ENCODE measurements around the gene MIPOL1. TPM values are rescaled to one million over a fixed set of nuclear protein-coding genes. Genes with fewer than 3 reads are reported as not detected.

The MIPOL1 gene
- total RNA-seq, 1 donor from 2014 or later, result not detected

GRCh38 chr14:37558740-37559139 is 361.0 kb downstream of the MIPOL1 start:
- Mint-ChIP-seq H3K27ac (no peak overlapping the region), H3K4me3 (no peak overlapping the region), H3K4me1 (no peaks in the 10 kb centered on the region), H3K9me3 (no peaks in the 10 kb centered on the region), H3K27me3 (no peaks in the 10 kb centered on the region), H3K36me3 (ENCODE audit: low read depth) (no peaks in the 10 kb centered on the region)
- CTCF ChIA-PET, result no interaction called here
- ATAC-seq (ENCODE audit: low read depth) (no peak), DNase-seq (no peak)
- intact Hi-C loops (cut with micrococcal nuclease), result no loop called here
- TF ChIP-seq CTCF (IDR thresholded peaks at IDR 0.05), result no peak
- POLR2A ChIA-PET, result no interaction called here

GRCh38 chr14:37559386-37559785 is 361.6 kb downstream of the MIPOL1 start:
- H3K4me3 Mint-ChIP-seq, result no peak overlapping the region
- ATAC-seq (ENCODE audit: low read depth), result no peak
- ChIA-PET CTCF (no interaction called here), POLR2A (no interaction called here)
- H3K27me3 Mint-ChIP-seq, result no peaks in the 10 kb centered on the region
- no peak for DNase-seq
- TF ChIP-seq CTCF (IDR thresholded peaks at IDR 0.05), result no peak
- intact Hi-C loops (cut with micrococcal nuclease), result no loop called here
- no peak overlapping the region for H3K27ac Mint-ChIP-seq
- H3K4me1 Mint-ChIP-seq, result no peaks in the 10 kb centered on the region
- H3K36me3 Mint-ChIP-seq (ENCODE audit: low read depth), result no peaks in the 10 kb centered on the region
- H3K9me3 Mint-ChIP-seq, result no peaks in the 10 kb centered on the region

- no peak for TF ChIP-seq CTCF (IDR thresholded peaks at IDR 0.05)
- no peak for DNase-seq
- no peaks in the 10 kb centered on the region for H3K27me3 Mint-ChIP-seq
- no peak overlapping the region for H3K27ac Mint-ChIP-seq
- no peak for ATAC-seq (ENCODE audit: low read depth)
- H3K36me3 Mint-ChIP-seq (ENCODE audit: low read depth), result no peaks in the 10 kb centered on the region
- intact Hi-C loops (cut with micrococcal nuclease), result no loop called here
- ChIA-PET CTCF (no interaction called here), POLR2A (no interaction called here)
- H3K4me1 Mint-ChIP-seq, result no peaks in the 10 kb centered on the region
- no peaks in the 10 kb centered on the region for H3K9me3 Mint-ChIP-seq
- no peak overlapping the region for H3K4me3 Mint-ChIP-seq
Measured at GRCh38 chr14:37563189-37563588, 365.5 kb downstream of the MIPOL1 start.

- Mint-ChIP-seq H3K36me3 (ENCODE audit: low read depth) (no peaks in the 10 kb centered on the region), H3K4me1 (no peaks in the 10 kb centered on the region), H3K27ac (no peak overlapping the region), H3K9me3 (no peaks in the 10 kb centered on the region), H3K4me3 (no peak overlapping the region), H3K27me3 (no peaks in the 10 kb centered on the region)
- ChIA-PET POLR2A (no interaction called here), CTCF (no interaction called here)
- intact Hi-C loops (cut with micrococcal nuclease), result no loop called here
- no peak for ATAC-seq (ENCODE audit: low read depth)
- no peak for DNase-seq
- no peak for TF ChIP-seq CTCF (IDR thresholded peaks at IDR 0.05)
Measured at GRCh38 chr14:37565550-37565949, 367.8 kb downstream of the MIPOL1 start.

- Mint-ChIP-seq H3K4me1 (no peaks in the 10 kb centered on the region), H3K36me3 (ENCODE audit: low read depth) (no peaks in the 10 kb centered on the region), H3K27ac (no peak overlapping the region), H3K4me3 (no peak overlapping the region), H3K27me3 (no peaks in the 10 kb centered on the region), H3K9me3 (no peaks in the 10 kb centered on the region)
- intact Hi-C loops (cut with micrococcal nuclease), result no loop called here
- no peak for DNase-seq
- CTCF ChIA-PET, result no interaction called here
- POLR2A ChIA-PET, result no interaction called here
- no peak for TF ChIP-seq CTCF (IDR thresholded peaks at IDR 0.05)
- ATAC-seq (ENCODE audit: low read depth), result no peak
Measured at GRCh38 chr14:37566811-37567371, 369.2 kb downstream of the MIPOL1 start.
